Smooth muscle cell (in vitro differentiated cells): ENCODE data around the gene GDPD1. TPM values are rescaled to one million over a fixed set of nuclear protein-coding genes. Genes with fewer than 3 reads are reported as not detected.

ENCODE experiments used
- DNase-seq: peaks from one replicate; lab custom pipeline; 2025; ENCODE audit not compliant: unreplicated experiment; lab: John Stamatoyannopoulos, UW
- H2AFZ ChIP-seq: fragments of 200-600 bp; sonication (generic); 2 replicates; pipeline ENCODE4 v1.6.0; 2016; ENCODE audit warnings: antibody characterized with exemption, low read depth, mild to moderate bottlenecking
- H3F3A ChIP-seq: fragments of 200-600 bp; sonication (generic); 2 replicates; pipeline ENCODE4 v1.6.0; 2017; ENCODE audit warnings: antibody characterized with exemption, low read depth
- H3K27ac ChIP-seq: fragments of 200-600 bp; sonication (generic); 2 replicates; pipeline ENCODE4 v1.5.1; 2016; ENCODE audit warnings: low read depth, mild to moderate bottlenecking
- H3K27me3 ChIP-seq: fragments of 200-600 bp; sonication (generic); 2 replicates; pipeline ENCODE4 v1.6.1; 2016; ENCODE audit warnings: low read depth, mild to moderate bottlenecking
- H3K36me3 ChIP-seq: fragments of 200-600 bp; sonication (generic); 2 replicates; pipeline ENCODE4 v1.5.1; 2016; ENCODE audit warnings: low read depth
- H3K4me1 ChIP-seq: fragments of 200-600 bp; sonication (generic); 2 replicates; pipeline ENCODE4 v1.5.1; 2016; ENCODE audit warnings: low read depth
- H3K4me2 ChIP-seq: fragments of 200-600 bp; sonication (generic); 2 replicates; pipeline ENCODE4 v1.6.0; 2016; ENCODE audit warnings: mild to moderate bottlenecking
- H3K4me3 ChIP-seq: fragments of 200-600 bp; sonication (generic); 2 replicates; pipeline ENCODE4 v1.5.1; 2016; ENCODE audit warnings: mild to moderate bottlenecking
- H3K79me2 ChIP-seq: fragments of 200-600 bp; sonication (generic); 2 replicates; pipeline ENCODE4 v1.6.0; 2016; ENCODE audit warnings: low read depth, mild to moderate bottlenecking
- H3K9ac ChIP-seq: fragments of 200-600 bp; sonication (generic); 2 replicates; pipeline ENCODE4 v1.6.0; 2016; ENCODE audit warnings: low read depth
- H3K9me3 ChIP-seq: fragments of 200-600 bp; sonication (generic); replicated peaks from 2 replicates; pipeline ENCODE4 v1.5.1; 2016; ENCODE audit warnings: low read depth
- H4K20me1 ChIP-seq: fragments of 200-600 bp; sonication (generic); 2 replicates; pipeline ENCODE4 v1.6.0; 2016; ENCODE audit warnings: low read depth
- whole genome bisulfite sequencing: methylation state at CpG from one replicate; pipeline ENCODE4 v1.1.7; 2016; ENCODE audit warnings: low lambda C conversion rate; 5-methylcytosine and 5-hydroxymethylcytosine counted together
- polyA plus RNA-seq: library from polyadenylated mRNA; unstranded; fragments of >200 nt; fragmentation: Nextera tagmentation; extraction: Ambion mirVana; gene quantifications from 2 replicates; pipeline ENCODE4 v1.2.1, GENCODE V29; 2016
- total RNA-seq: library from RNA; depleted of rRNA; stranded (reverse); fragments of >200 nt; gene quantifications from 2 replicates; pipeline ENCODE4 v1.2.3, GENCODE V29; 2014
- TF ChIP-seq, protein P1 (sequence below): fragments of 200-600 bp; sonication (generic); IDR thresholded peaks from 2 replicates; pipeline ENCODE4 v1.5.1; 2017; ENCODE audit warnings: borderline replicate concordance, mild to moderate bottlenecking, antibody characterized with exemption; ENCODE audit not compliant: insufficient read depth, poor library complexity, severe bottlenecking

The GDPD1 gene
- total and polyA plus RNA-seq, 2 experiments from 2014 or later: 2.3 to 8.0 TPM

DNA sequence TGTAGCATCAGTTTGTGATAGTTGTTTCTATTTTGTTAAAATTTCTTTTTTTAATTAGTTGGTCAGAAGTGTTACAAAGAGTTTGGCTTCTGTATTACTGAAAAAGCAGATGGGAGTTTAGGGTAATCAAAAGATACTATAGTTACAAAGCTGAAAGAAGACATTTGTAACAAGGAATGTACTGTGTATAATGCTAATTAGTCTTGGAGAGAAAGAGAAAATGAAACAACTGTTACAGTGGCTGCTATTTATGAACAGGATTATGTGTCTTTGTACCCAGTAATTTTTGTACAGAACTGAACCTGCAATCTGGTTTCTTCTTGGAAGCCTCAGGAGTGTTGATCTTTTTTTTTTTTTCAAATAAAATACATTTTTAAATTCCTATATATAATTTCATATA is 14.3 kb downstream of the GDPD1 start:
- Histone ChIP-seq H4K20me1 (no peaks in the 10 kb centered on the region), H2AFZ (no peak overlapping the region), H3K27ac (no peak overlapping the region), H3K4me2 (no peak overlapping the region), H3K4me3 (no peak overlapping the region), H3F3A (no peaks in the 10 kb centered on the region), H3K9me3 (no peaks in the 10 kb centered on the region), H3K36me3 (no peaks in the 10 kb centered on the region), H3K9ac (no peak overlapping the region), H3K79me2 (no peaks in the 10 kb centered on the region), H3K4me1 (no peaks in the 10 kb centered on the region), H3K27me3 (no peaks in the 10 kb centered on the region)
- TF ChIP-seq, protein P1, sequence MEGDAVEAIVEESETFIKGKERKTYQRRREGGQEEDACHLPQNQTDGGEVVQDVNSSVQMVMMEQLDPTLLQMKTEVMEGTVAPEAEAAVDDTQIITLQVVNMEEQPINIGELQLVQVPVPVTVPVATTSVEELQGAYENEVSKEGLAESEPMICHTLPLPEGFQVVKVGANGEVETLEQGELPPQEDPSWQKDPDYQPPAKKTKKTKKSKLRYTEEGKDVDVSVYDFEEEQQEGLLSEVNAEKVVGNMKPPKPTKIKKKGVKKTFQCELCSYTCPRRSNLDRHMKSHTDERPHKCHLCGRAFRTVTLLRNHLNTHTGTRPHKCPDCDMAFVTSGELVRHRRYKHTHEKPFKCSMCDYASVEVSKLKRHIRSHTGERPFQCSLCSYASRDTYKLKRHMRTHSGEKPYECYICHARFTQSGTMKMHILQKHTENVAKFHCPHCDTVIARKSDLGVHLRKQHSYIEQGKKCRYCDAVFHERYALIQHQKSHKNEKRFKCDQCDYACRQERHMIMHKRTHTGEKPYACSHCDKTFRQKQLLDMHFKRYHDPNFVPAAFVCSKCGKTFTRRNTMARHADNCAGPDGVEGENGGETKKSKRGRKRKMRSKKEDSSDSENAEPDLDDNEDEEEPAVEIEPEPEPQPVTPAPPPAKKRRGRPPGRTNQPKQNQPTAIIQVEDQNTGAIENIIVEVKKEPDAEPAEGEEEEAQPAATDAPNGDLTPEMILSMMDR: no peak
- DNase-seq: no peak

DNA sequence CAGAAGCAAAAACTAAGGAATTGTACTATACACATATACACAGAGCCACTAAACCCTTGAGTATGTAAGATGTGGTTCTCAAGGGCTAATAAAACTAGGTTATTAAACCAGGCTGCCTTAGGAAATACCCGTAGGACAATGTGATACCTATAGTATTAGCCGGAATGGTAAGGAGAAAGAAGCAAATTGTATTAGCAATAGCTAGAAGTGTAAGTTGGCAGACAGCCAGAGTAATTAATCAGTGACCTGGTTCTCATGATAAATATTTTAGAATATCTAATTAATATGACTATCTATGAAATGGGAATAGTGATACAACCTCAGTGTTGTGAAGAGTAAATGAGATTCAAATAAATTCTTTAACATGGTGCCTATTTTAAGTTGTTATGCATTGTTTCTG is 18.6 kb downstream of the GDPD1 start:
- Histone ChIP-seq H3K4me1 (no peaks in the 10 kb centered on the region), H3K9ac (no peak overlapping the region), H3K27ac (no peak overlapping the region), H3K36me3 (no peaks in the 10 kb centered on the region), H3K79me2 (no peaks in the 10 kb centered on the region), H3K4me3 (no peak overlapping the region), H3K27me3 (no peaks in the 10 kb centered on the region), H3K4me2 (no peak overlapping the region), H2AFZ (no peak overlapping the region), H3F3A (no peaks in the 10 kb centered on the region), H3K9me3 (no peaks in the 10 kb centered on the region), H4K20me1 (no peaks in the 10 kb centered on the region)
- DNase-seq: no peak
- TF ChIP-seq, protein P1: no peak
- WGBS: 92% methylated on average over 2 of the region's 2 CpGs

DNA sequence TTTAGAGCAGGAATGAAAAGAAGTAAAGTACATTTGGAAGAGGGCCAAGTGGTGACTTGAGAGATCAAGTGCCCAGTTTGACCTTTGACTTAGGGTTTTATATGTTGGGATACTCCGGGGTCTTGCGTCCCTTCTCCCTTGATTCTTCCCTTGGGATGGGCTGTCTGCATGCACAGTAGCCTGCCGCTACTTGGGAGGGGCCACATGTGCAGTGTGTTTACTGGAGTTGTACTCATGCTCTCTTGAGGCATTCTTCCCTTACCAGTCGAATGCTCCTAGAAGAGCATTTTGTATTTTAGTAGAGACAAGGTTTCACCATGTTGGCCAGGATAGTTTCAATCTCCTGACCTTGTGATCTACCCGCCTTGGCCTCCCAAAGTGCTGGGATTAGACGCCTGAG is 23.8 kb downstream of the GDPD1 start:
- H3F3A ChIP-seq: no peaks in the 10 kb centered on the region
- TF ChIP-seq, protein P1: no peak
- H3K27me3 ChIP-seq: no peaks in the 10 kb centered on the region

DNA sequence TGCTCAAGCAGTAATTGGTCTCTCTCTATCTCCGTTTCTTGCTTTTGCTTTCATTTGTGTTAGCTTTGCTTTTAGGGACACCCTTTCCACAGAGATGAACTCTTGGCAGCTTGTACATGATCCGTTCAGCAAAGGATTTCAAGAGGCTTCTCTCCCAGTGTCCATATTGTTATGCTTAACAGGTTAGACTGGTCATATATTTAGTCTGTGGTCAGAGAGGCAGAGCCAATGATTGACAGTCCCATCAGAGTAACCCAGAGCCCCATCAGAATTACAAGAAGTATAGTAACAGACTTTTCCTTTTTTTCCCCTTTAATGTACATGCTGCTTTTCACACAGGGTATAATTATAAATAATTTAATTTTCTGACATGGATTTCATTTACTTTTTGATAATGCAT is 34.4 kb downstream of the GDPD1 start:
- Histone ChIP-seq H2AFZ (no peak overlapping the region), H3K9ac (no peak overlapping the region), H3K4me2 (no peak overlapping the region), H3K79me2 (no peaks in the 10 kb centered on the region), H3F3A (no peaks in the 10 kb centered on the region), H3K9me3 (no peaks in the 10 kb centered on the region), H3K4me3 (no peak overlapping the region), H3K27me3 (no peaks in the 10 kb centered on the region), H3K27ac (no peak overlapping the region), H3K4me1 (no peaks in the 10 kb centered on the region), H4K20me1 (no peaks in the 10 kb centered on the region), H3K36me3 (no peaks in the 10 kb centered on the region)
- WGBS: 69% methylated on average over 2 of the region's 2 CpGs
- TF ChIP-seq, protein P1: no peak
- no peak for DNase-seq

More for the DNA sequence above, 23.8 kb downstream of the GDPD1 start:
- no peak overlapping the region for H3K27ac ChIP-seq
- H3K4me1 ChIP-seq: no peaks in the 10 kb centered on the region
- WGBS: 96% methylated on average over 6 of the region's 6 CpGs
- H4K20me1 ChIP-seq: no peaks in the 10 kb centered on the region
- H3K4me2 ChIP-seq: no peak overlapping the region
- H2AFZ ChIP-seq: no peak overlapping the region
- no peaks in the 10 kb centered on the region for H3K79me2 ChIP-seq
- no peaks in the 10 kb centered on the region for H3K9me3 ChIP-seq
- DNase-seq: no peak
- no peak overlapping the region for H3K4me3 ChIP-seq
- H3K9ac ChIP-seq: no peak overlapping the region
- no peaks in the 10 kb centered on the region for H3K36me3 ChIP-seq
